ENCODE measurements around the gene MIDN.
"Not testable (repeated sequence)": the region's sequence is repeated elsewhere in the genome, so short reads cannot be mapped to it uniquely, and the experiment has no call there.

The MIDN gene

DNA sequence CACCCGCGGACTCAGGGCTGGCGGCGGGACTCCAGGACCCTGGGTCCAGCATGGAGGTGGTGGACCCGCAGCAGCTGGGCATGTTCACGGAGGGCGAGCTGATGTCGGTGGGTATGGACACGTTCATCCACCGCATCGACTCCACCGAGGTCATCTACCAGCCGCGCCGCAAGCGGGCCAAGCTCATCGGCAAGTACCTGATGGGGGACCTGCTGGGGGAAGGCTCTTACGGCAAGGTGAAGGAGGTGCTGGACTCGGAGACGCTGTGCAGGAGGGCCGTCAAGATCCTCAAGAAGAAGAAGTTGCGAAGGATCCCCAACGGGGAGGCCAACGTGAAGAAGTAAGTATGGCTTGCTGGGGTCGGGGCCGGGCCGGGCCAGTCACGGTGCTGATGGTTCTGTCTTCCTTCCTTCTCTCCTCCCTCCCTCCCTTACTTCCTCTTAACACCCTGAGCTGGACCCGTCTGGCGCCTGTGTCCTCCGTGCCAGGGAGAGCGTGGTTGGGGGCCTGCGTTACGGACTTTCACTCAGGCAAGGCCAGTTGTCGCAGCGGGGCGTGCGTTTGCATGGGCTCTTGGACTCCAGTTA is 41.4 kb upstream of the MIDN start:
- DNase-seq: no peak
- in situ Hi-C loops (cut with HindIII; ENCODE audit: low pct_ligation_motif_present, low sequenced_read_pairs): no loop called here
- H3K36me3 ChIP-seq (replicated peaks): peaks cover 3% of the 10 kb centered on the region
- no peak for TF ChIP-seq CTCF (IDR thresholded peaks at IDR 0.05; ENCODE audit: low read depth, low read length, missing control alignments)
- H3K27ac ChIP-seq: peak overlapping the region; percentile 18
- no peaks in the 10 kb centered on the region for H3K27me3 ChIP-seq (replicated peaks)
- peak overlapping the region; percentile 70 for H3K4me3 ChIP-seq (ENCODE audit: low read depth, low read length)

DNA sequence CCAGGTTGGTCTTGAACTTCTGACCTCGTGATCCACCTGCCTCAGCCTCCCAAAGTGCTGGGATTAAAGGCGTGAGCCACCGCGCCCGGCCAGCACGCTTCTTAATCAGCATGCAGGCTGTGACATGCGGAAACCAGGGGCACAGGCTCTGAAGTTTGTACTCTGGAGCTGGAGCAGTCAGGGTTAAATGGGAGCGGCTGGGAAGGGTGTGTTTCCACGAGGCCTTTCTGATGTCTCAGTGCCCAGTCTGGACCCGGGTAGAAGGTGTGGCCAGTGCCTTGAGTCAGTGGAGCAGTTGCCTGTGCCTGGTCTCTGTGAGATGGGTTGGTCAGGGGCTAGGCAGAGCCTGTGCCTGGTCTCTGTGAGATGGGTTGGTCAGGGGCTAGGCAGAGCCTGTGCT is 39.6 kb upstream of the MIDN start:
- DNase-seq; H3K4me3 ChIP-seq (ENCODE audit: low read depth, low read length); H3K27ac ChIP-seq; H3K36me3 ChIP-seq (replicated peaks); in situ Hi-C loops (cut with HindIII; ENCODE audit: low pct_ligation_motif_present, low sequenced_read_pairs); H3K27me3 ChIP-seq (replicated peaks): not testable (repeated sequence)

GRCh38 chr19:1210227-1210538 is 38.2 kb upstream of the MIDN start:
- DNase-seq: no peak
- H3K4me3 ChIP-seq (ENCODE audit: low read depth, low read length): no peak overlapping the region
- no peak overlapping the region for H3K27ac ChIP-seq
- in situ Hi-C loops (cut with HindIII; ENCODE audit: low pct_ligation_motif_present, low sequenced_read_pairs): no loop called here
- H3K27me3 ChIP-seq (replicated peaks): no peaks in the 10 kb centered on the region
- no peak for TF ChIP-seq CTCF (IDR thresholded peaks at IDR 0.05; ENCODE audit: low read depth, low read length, missing control alignments)
- peaks cover 7% of the 10 kb centered on the region for H3K36me3 ChIP-seq (replicated peaks)

DNA sequence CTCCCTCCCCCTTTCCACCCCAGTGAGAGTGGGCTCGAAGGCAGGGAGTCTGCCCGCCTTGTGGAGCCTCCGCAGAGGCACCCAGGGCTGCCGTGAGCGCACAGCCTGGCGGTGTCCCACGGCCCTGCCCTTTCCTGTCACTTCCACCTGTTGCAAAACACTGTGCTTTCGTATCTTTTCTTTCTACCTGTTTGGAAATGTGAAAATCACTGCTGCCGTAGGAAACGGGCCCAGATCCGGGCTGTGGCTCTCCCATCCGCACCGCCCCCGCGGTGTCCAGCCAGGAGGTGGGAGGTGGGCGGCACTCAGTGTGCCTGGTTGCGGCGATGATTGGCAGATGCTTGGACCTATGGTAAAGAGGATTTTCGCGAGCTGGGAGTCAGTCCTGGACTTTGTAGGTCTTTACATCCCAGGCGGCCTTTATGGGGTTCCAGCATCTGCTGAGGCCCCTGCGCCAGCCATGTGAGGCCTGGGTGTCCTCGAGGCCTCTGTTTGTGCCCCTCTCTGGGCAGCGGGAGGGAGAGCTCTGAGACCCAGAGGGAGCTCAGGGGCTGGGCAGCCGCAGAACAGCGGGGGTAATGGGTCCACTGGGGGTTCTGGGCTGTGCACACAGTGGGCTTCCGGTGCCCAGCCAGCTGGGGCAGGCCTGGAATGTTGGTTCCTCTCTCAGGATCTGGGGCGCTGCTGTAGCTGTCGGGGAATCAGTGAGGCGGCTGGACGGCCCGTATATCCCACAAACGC is 36.7 kb upstream of the MIDN start:
- Histone ChIP-seq H3K36me3 (replicated peaks) (peaks cover 7% of the 10 kb centered on the region), H3K4me3 (ENCODE audit: low read depth, low read length) (no peak overlapping the region), H3K27ac (no peak overlapping the region), H3K27me3 (replicated peaks) (no peaks in the 10 kb centered on the region)
- in situ Hi-C loops (cut with HindIII; ENCODE audit: low pct_ligation_motif_present, low sequenced_read_pairs): no loop called here
- no peak for TF ChIP-seq CTCF (IDR thresholded peaks at IDR 0.05; ENCODE audit: low read depth, low read length, missing control alignments)
- DNase-seq: no peak

DNA sequence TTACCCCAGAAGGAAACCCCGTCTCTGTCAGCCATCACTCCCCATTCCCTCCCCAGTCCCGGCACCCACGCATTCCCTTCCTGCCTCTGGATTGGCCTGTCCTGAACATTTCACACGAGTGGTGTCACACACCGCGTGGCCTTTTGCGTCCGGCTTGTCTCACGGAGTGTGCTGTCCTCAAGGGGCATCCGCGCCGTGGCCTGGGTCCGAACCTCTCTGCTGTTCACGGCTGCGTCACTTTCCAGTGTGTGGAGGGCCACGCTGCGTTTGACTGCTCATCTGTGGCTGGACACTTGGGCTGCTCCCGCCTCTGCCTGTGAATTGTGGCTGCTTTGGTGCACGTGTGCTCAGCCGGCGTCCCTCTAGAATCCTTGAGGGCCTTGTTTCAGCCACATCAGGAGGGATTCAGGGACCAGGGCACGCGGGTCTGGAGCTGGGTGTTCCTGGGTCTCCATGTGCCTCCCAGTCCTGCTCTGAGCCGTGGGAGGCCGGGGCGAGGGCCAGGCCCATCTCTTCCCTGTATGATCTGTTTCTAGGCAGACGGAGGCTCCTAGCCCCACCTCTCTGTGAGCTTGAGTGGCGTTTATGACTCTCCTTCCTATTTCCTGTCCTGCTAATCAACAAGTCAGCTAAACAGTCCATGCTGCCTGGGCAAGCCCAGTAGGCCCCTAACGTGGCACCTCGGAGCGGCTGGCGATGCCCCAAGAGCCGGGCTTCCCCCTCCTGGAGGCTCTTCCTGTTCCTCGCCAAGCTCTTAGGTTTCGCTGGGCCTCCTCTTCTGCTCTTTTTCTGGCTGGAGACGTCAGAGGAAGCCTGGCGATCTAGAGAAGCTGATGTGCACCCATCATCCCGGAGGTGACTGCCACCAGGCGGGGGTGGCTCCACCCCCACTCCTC is 34.7 kb upstream of the MIDN start:
- DNase-seq: peak; percentile 73
- in situ Hi-C loops (cut with HindIII; ENCODE audit: low pct_ligation_motif_present, low sequenced_read_pairs): no loop called here
- Histone ChIP-seq H3K4me3 (ENCODE audit: low read depth, low read length) (no peak overlapping the region), H3K27ac (peak overlapping the region; percentile 61), H3K27me3 (replicated peaks) (no peaks in the 10 kb centered on the region), H3K36me3 (replicated peaks) (peaks cover 7% of the 10 kb centered on the region)
- no peak for TF ChIP-seq CTCF (IDR thresholded peaks at IDR 0.05; ENCODE audit: low read depth, low read length, missing control alignments)

- in situ Hi-C loops (cut with HindIII; ENCODE audit: low pct_ligation_motif_present, low sequenced_read_pairs): no loop called here
These were observed 34.0 kb upstream of the MIDN start for GRCh38 chr19:1214299-1214861.

More at GRCh38 chr19:1214299-1214861, 34.0 kb upstream of the MIDN start:
- Histone ChIP-seq H3K27me3 (replicated peaks) (no peaks in the 10 kb centered on the region), H3K27ac (peak overlapping the region; percentile 61), H3K4me3 (ENCODE audit: low read depth, low read length) (no peak overlapping the region), H3K36me3 (replicated peaks) (peaks cover 7% of the 10 kb centered on the region)
- DNase-seq: no peak
- TF ChIP-seq CTCF (IDR thresholded peaks at IDR 0.05; ENCODE audit: low read depth, low read length, missing control alignments): no peak

All from brain microvascular endothelial cell (primary cell).